Hematopoietic multipotent progenitor cell treated with erythropoietin and hydrocortisone succinate and interleukin-3 and kit ligand, for 17 days (in vitro differentiated cells): ENCODE results near the gene GRK6.

Experiments used
- DNase-seq: peaks from one replicate; pipeline ENCODE4 v3.0.0-alpha.2; 2015; ENCODE audit warnings: low spot score

The GRK6 gene

DNA sequence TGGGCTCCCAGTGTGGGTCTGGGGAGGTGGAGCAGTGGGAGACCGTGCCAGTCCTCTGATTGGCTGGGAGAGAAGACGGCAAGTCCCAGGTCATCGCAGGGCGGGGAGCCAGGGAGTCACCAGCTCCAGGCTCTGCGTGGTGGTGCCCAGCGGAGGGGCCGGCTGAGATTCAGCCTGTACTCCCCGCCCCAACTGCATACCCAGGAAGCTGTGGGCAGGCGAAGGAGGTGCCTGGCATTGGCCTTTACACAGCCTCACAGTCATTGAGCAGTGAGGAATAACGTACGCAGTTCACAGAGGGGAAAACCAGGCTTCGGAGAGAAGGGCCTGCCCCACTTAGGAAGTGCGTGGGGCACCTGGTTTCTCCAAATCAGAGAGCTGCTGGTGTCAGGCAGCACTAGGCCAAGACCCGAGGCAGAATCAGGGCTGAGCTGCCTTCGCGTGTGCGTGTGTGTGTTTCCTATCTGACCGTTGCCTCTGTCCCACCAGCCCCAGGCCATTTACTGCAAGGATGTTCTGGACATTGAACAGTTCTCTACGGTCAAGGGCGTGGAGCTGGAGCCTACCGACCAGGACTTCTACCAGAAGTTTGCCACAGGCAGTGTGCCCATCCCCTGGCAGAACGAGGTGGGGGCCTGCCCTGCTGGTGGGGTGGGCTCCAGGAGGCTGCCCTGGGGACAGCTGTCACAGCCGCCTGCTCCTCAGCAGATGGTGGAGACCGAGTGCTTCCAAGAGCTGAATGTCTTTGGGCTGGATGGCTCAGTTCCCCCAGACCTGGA, 13.9 kb downstream of the GRK6 start:
- DNase-seq, result no peak

DNA sequence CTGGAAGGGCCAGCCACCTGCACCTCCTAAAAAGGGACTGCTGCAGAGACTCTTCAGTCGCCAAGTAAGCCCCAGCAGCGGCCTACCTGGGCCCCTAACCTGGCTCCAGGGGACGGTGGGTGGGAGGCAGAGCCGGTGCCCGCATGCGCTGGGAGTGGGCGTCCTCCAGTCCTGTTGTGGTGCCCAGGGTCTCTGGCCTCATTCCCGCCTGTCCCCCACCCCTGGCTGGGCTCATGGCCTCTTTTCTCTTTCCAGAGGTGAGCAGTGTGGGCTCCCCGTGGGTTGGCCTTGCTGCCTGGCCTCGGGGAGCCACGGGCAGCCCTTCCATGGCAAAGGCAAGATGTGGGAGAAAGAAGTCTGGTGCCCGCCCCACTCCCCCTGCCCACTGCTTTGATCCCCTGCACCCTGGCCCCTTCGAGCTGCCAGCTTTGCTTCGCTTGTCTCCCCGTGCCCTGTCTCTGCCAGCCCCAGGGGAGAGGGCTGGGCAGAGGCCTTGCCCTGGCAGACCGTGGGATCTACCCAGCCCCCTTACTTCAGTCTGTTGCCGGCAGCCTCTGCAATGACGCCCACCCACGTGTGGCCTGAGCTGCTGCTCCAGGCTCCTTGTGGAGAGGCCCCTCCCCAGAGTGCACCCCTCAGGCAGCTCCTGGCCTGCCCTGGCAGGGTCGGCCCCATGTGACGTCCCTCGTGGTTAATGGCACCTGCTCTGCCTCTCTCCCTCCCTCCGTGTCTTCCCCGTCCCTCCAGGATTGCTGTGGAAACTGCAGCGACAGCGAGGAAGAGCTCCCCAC, 14.7 kb downstream of the GRK6 start:
- DNase-seq, result no peak

DNA sequence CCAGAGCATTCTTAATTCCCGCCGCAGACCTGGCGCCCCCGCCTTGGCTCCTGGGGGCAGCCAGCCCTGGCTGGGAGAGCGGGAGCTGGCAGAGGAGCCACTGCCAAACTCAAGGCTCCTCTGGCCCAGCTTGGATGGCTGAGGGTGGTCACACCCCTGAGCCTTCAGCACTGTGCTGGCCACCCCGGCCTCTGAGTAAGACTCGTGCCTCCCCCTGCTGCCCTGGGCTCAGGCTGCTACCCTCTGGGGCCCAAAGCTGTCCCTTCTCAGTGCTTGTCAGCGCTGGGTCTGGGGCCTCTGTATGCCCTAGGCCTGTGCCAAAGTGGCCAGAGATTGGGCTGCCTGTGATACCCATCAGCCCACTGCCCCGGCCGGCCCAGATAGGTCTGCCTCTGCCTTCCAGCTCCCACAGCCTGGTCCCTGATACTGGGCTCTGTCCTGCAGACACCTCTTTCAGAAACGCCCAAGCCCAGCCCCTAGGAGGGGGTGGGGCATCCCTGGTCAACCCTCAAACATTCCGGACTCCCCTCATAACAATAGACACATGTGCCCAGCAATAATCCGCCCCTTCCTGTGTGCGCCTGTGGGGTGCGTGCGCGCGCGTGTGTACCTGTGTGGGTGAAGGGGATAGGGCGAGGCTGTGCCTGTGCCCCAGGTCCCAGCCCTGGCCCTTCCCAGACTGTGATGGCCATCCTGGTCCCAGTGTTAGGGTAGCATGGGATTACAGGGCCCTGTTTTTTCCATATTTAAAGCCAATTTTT, 15.8 kb downstream of the GRK6 start:
- no peak for DNase-seq

DNA sequence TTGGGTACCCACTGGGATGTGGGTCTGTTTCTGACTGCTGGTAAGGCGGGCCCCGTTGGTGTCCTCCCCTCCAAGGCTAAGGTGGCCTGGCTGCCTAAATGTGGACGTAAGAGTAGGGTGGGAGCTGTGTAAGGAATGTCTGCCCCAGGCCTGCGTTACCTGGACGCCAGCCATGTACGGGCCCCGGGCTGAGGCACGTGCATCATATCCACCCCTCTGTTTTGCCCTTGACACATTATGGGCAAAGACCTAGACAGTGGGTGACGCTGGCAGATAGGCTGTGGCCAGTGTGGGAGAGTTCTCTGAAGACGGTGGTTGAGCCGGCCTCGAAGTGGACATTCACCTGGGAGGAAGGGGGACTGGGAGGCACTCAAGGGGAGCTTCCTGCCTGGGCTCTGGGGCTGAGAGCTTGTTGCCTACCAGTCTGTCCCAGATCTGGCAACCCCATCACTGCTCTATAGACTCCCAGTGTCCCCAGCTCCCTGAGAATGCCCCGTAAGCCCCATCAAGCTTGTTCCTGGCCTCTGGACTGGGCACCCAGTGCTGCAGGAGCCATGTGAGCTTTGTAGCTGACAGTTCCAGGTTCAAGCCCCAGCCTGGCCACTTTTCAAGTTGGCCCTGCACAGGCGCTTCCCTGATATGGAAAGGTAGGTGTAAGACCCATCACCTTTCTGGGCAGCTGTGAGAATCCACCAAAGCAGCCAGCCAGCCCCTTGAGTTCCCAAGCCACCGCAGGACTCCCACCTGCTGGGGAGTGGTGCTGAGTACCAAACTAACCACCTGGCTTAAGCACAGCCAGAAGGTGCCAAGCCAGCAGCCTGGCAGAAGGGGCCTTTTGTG, 16.9 kb downstream of the GRK6 start:
- no peak for DNase-seq

DNA sequence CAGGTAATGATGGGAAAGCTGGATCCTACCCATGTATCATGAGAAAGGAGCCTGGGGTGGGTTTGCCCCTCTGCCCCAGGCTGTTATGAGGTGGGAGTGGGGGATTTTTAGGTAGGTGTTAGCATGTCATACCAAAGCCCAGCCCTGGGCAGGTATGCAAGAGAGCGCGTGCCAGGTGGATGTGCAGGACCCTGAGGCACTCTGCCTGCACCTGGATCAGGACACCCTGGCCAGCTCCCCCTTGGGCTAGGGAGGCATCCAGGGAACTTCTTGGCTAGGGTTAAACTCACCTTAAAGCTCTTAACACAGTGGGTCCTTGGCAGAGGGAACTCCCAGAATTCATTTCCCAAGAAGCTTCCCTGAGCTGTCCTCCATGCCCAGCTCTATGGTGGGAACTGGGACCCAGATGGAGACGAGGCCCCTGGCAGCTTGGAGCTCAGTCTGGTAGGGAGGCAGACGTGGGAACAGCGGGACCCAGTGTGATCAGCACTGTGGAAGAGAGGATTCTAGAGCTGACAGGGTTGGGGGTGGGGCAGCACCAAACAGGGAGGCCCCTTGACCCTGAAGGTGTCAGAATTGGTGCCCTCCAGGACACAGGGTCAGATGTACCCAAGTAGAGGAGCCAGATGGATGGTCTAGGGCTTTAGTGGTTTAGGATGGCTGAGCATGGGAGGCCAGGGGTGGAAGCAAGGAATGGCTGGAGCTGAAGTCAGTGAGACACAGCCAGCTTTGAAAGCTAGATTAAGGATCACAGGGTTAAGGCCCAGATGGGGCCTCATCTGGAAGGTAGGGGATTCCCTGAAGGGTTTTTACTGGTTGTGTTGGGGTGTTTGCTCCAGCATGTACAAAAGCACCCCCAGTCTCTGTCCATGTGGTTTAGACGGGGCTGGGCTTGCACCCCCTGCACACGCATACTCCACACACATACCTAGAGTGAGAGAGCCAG, 17.9 kb downstream of the GRK6 start:
- DNase-seq, result no peak

DNA sequence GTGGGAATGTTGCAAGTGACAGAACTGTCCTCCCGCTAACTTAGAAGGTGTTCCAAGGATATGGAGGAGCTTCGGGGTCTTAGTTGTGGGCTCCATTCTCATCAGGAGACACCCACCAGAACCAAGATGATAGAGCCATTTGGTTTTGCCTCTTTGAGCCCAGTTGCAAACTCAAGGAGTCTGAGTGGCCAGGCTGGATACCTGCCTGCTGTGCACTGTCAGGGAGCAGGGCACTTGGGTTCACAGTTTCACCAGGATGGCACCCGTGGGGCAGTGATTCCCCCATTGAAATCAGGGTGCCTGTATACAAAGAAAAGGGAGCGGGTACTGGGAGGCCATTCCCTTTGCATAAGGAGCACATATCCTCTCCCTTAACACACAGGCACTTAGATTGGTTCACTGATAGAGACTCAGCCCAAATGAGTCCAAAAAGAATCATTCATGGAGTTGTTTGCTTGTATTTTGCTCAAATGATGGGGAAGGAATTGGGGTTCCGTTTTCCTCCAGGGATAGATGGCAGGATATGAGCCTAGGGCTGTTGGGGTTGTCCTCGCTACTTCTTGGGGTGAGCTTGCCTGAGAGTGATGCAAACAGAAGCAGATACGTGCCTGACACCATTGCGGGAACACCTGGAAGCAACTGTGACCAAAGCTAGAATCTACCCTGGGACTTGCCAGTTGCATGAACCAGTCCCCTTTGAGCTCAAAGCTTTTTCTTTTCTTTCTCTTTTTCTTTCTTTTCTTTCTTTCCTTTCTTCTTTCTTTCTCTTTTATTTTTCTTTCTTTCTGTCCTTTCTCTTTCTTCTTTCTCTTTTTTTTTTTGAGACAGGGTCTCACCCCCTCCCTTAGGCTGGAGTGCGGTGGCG, 18.8 kb downstream of the GRK6 start:
- DNase-seq, result no peak

DNA sequence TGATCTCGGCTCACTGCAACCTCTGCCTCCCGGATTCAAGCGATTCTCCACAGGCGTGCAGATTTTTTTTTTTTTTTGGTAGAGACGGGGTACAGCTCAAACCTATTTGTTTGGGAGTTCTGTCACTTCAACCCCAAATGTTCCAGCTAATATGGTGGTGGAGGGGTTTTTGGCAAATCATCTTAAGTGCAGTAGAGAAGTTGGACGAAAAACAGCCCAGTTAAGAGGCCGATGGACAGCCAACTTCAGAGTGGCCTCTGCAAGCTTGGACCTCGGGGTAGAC, 19.4 kb downstream of the GRK6 start:
- DNase-seq, result no peak

DNA sequence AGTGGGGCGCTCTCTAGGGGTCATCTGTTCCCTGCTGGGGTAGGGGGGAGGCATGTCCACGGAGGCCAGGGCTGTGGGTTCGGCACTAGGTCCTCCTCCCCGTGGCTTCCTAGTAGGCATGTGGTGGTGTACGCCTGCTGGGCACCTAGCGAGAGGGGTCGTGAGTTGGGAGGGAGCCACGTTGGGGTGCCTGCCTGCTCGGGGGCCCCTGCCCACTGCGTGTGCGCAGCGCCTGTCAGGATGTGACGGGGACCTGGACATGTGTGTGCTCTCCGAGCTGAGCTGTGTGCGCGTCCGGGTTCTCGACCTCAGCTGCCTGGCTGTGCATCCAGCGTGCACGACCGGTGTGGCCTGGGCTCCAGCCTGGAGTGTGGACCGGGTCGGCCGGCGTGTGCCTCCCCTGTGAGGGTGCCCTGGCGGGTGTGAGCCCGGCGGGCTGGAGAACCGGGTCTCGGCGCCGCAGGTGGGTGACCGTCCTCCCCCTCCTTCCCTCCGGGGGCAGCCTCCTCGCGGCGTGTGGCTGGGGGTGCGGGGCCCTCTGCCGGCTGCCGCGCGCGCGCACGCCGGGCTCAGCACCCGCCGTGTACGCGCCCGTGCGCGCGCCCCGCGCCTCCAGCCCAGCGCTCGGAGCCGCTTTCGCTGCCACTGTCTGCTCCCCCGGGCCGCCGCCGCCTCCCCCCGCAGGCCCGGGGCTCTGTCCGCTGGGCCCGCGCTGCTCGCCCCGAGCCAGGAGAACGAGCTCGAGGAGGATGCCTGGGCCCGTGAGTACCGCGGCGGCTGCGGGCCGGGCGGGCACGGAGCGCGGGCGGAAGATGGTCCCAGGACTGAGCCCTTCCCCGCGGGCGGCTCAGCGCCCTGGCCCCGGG, 20.0 kb downstream of the GRK6 start, which contains the start of gene PRR7:
Gene PRR7 (plus strand): TSS at position 615 of the 866 bp plus-strand sequence. CDS start 8,254 bp downstream, outside the sequence.
- no peak for DNase-seq

DNA sequence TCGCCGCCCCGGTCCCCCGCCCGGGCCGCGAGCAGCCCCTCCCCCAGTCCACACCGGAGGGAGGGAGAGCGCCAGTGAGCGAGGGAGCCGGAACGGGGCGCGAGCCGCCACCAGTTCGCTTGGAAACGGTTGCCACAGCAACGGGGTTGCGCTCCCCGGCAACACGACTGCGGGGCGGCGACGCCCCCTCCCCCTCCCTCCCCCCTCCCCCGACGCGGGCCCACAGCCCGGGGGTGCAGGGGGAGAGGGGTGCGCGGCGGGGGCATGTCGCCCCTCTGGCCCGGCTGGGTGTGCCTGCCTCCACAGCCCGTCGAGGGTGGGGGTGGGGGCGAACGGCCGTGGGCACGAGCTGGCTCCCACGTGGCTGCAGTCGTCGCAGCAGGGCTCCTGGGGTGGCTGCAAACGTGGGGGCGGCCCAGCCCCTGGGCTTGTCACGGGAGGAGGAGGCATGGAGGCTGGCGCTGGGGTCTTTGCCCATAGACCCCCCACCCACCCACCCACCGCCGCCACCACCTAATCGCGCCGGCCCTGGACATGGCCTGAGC, 20.7 kb downstream of the GRK6 start:
- DNase-seq, result no peak

DNA sequence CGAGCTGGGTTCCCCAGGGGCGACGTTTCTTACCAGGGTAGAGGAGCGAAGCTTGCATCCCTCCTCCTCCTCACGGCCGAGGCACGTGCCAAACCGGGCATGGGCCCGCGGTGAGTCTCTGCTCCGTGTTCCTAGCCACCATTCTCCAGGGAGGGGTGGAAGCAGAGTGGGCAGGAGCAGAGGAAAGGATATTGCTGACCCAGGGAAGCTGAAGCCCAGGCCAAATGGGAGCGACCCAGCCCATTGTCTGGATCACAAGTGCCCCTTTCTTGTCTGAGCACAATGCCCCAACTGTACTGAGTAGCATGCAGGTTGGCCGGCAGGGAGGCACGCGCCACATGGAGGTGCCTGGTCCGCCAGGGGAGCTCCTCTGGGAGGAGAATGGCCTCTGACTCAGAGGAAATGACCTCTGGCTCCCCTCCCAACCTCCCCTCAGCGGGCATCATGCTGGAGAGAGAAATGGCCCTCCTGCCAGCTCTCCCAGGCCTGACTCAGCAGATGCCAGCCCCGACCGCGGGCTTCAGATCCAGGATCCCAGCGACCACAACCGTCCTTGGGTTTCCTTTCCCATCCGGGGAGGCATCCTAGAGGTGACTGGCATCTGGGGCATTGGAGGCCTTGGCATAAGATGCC, 21.3 kb downstream of the GRK6 start:
- DNase-seq, result no peak

DNA sequence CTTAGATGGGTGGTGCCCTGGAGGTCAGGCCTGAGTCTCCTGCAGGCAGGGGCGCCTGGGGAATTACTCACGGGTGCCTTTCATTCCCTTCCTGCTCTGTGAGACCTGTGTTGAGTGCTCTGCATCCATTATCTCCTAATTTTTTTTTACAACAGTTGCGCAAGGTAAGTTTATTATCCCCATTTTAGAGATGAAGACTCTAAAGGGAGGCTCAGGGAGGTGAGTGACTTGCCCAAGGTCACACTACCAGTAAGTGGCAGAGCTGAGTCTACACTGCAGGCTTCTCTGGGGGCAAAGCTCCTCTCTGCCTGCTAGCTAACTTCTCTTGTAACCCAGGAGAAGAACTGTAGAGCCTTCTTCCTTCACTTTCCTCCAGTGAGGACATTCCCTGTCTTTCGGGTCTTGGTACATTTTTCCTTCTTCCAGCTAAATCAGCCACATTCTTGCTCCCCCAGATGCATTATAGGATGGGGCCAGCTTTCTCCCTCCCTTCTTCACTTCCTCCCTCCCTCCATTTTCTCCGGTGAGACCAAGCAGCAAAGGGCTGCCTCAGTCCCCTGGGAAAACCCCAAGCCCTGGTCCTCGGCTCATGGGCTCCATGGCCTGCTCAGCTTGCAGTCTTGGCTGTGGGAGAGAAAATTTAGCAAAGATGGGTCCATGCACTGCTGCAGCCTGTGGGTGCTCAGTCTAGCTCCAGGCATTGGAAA, 21.9 kb downstream of the GRK6 start:
- no peak for DNase-seq

DNA sequence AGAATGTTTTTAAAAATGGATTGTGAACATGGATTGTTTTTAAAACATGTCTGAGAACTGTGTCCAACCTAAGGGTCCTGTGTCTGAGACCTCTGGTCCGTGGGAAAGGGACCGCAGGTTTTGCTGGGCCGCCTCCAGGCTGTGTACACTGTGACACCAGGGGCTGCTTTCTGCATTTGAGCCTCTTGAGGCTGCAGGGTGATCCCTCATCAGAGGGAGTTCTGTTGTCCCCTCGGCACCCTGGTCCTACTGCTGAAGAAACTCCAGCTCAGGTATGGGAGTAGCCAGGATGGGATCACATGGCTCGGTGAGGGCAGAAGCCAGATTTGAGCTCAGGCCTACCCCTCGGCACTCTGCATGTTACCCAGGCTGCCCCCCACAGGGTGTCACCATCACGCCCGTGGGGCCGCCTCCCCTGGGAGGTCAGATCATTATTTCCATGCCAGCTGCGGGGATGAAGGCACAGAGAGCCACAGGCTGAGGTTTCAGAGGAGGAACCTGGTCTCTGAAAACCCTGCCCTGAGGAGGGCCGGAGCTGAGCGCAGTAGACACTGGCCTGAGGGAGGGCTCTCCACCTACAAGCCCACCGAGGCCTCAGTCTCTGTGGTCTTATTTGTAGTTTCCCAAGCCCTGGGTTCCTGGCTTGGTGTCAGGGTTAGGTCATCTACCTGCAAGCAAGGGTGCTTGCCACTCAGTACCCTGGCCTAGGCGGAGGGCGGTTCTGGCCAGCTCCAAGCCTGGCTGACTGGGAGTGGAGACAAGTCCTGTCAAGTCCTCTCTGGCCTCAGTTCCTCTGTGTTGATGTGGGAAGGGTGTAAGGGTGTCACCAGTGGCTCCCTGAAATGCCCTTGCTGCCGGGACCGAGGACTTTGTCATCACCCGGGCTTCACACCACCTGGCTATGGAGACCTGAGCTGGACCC, 22.9 kb downstream of the GRK6 start:
- no peak for DNase-seq

DNA sequence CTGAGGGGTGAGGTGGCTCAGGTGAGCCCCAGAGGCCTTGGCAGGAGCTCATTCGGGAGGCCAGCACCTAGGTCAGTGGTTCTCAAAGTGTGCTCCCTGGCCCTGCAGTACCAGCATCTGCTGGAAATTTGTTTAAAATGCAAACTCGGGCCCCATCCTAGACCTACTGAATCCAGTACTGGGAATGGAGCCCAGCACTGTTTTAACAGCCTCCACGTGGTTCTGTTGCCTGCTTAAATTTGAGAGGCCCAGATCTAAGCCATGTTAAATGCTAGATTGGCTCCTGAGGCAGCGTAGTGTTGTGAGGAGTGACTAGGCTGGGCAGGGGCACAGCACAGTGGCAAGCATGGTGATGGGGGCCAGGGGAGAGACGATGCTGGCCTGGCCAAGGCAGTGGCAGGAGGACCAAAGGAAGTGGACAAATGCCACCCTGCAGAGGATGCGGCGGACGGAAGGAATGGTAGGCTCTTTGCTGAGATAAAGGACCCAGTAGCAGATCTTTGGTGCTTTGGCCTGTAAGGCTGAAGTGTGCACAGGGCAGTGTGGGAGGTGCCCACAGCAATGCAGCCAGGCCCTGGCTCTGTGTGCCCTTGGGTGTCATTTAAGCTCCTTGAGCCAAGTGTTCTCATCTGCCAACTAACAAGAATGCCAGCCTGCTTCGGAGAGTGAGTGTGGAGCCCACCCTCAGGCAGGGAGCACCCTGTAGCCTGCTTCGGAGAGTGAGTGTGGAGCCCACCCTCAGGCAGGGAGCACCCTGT, 24.4 kb downstream of the GRK6 start:
- no peak for DNase-seq

DNA sequence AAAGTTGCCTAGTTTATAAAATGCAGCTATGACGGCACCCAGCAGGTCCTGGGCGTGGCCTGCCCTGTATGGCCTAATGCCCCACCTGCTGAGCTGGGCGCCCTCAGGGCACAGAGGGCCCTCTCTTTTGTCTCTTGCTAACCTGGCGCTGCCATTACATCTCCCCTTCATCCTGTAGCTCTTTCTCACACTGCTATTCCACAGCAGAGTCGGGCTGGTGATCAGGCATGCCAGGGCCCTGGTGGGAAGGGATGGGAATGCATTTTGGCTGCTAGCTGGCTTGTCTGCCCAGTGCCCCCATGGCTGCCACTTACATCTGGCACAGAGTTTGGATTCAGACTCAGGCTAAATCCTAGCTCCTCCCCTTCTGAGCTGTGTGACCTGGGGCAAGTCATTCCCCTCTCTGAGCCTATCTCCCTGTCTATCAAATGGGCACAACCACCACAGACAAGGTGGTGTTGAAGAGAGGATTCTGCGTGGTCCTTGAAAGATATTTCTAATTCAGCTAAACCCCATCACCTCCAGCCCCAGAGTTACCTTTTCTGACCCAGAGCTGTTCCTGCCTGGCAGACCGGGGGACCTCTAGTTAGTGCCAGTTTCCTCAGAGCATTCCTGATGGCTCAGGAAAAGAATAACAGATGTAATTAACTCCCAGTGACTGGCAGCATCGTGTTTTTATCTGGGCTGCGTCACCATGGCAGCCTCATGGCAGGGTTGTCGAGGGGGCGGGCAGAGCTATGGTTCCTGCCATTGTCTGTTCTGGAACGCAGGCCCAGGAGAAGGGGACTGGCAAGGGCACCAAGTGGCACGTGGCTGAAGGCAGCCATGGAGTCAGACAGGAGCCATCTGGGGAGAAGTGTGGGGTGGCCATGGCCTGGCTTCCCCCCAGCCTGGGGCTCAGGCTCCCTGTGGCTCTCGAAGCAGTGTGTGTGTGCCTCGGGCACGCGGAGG, 26.5 kb downstream of the GRK6 start:
- no peak for DNase-seq
